ENCODE results near the gene TMPRSS11A. TPM values are rescaled to one million over a fixed set of nuclear protein-coding genes. Genes with fewer than 3 reads are reported as not detected.

Gene TMPRSS11A
- total and polyA plus RNA-seq, 11 donors = not detected

DNA sequence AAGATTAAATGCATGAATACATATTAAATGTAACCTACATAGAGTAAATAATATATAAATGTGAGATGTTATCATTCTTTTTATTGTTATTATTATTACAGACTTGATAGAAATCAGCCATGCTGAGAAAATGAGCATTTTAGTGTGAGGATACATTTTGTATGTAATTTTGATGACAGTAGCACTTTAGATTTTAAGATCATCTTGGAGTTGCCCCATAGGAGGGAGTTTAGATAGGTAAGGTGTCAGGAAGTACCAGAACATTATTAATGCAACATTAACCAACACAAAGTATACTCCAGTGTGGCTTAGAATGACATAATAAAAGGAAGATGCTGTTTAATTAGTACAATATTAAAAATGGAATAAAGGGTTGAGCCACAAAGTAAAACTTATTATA is 8.4 kb downstream of the TMPRSS11A start:
- TF ChIP-seq, protein P1, sequence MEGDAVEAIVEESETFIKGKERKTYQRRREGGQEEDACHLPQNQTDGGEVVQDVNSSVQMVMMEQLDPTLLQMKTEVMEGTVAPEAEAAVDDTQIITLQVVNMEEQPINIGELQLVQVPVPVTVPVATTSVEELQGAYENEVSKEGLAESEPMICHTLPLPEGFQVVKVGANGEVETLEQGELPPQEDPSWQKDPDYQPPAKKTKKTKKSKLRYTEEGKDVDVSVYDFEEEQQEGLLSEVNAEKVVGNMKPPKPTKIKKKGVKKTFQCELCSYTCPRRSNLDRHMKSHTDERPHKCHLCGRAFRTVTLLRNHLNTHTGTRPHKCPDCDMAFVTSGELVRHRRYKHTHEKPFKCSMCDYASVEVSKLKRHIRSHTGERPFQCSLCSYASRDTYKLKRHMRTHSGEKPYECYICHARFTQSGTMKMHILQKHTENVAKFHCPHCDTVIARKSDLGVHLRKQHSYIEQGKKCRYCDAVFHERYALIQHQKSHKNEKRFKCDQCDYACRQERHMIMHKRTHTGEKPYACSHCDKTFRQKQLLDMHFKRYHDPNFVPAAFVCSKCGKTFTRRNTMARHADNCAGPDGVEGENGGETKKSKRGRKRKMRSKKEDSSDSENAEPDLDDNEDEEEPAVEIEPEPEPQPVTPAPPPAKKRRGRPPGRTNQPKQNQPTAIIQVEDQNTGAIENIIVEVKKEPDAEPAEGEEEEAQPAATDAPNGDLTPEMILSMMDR (IDR thresholded peaks at IDR 0.05) = no peak
- TF ChIP-seq POLR2A (IDR thresholded peaks at IDR 0.05) = no peak
- H3K36me3 ChIP-seq = no peaks in the 10 kb centered on the region
- no peak for ATAC-seq
- no peaks in the 10 kb centered on the region for H3K4me1 ChIP-seq
- H3K27ac ChIP-seq = no peak overlapping the region
- no peak overlapping the region for H3K4me3 ChIP-seq
- no peaks in the 10 kb centered on the region for H3K27me3 ChIP-seq
- no peak for DNase-seq
- intact Hi-C loops (cut with DNase I) = no loop called here
- peaks cover 0 to 8% (median 0%) of the 10 kb centered on the region in 12 donors for H3K9me3 ChIP-seq

DNA sequence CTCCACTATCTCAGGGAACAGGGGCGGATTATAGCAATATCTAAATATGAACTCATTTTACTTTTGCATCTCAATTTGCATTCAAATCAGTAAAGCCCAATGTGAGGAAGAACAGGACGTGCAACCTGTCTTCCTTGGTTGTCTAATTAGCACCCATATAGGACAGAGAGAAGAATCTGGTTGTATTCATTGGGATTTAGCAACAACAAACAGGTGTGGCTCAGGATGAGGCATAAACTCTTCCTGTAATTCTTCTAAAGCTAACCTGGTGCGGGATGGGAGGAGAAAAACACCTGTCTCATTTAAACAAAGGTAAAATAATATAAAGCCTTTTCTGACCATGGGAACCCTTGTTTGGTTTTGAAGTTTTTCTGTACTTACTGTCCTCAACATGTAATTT is 22.2 kb downstream of the TMPRSS11A start:
- Histone ChIP-seq H3K36me3 (no peaks in the 10 kb centered on the region), H3K4me1 (no peaks in the 10 kb centered on the region), H3K27ac (no peak overlapping the region), H3K4me3 (no peak overlapping the region), H3K27me3 (no peaks in the 10 kb centered on the region), H3K9me3 (peaks cover 0 to 18% (median 0%) of the 10 kb centered on the region in 12 donors)
- TF ChIP-seq POLR2A (IDR thresholded peaks at IDR 0.05) = no peak
- TF ChIP-seq, protein P1 (IDR thresholded peaks at IDR 0.05) = no peak
- DNase-seq (no peak), ATAC-seq (no peak)
- intact Hi-C loops (cut with DNase I) = no loop called here
- 56 to 82% (median 65%) methylated on average over 3 of the region's 3 CpGs for WGBS, 4 donors

DNA sequence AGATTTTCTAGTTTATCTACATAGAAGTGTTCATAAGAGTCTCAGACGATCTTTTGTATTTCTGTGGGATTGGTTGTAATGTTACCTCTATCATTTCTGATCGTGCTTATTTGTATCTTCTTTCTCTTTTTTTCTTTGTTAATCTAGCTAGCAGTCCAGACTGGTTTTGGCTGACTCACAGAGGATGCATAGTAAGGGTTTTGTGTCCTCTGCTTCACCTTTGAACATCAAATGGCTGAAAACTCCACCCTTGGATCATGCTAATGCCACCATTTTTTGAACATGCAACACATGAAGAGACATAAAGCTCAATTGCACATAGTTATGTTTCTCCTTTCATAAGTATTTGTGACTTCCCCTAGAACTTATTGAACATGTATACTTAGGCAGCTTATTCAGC is 22.8 kb downstream of the TMPRSS11A start:
- Histone ChIP-seq H3K27ac (no peak overlapping the region), H3K9me3 (peaks cover 0 to 18% (median 0%) of the 10 kb centered on the region in 12 donors), H3K4me1 (no peaks in the 10 kb centered on the region), H3K27me3 (no peaks in the 10 kb centered on the region), H3K4me3 (no peak overlapping the region), H3K36me3 (no peaks in the 10 kb centered on the region)
- intact Hi-C loops (cut with DNase I) = no loop called here
- no peak for ATAC-seq
- no peak for DNase-seq
- 73 to 85% (median 83%) methylated on average over 2 of the region's 2 CpGs for WGBS, 4 donors
- TF ChIP-seq, protein P1 (IDR thresholded peaks at IDR 0.05) = no peak
- TF ChIP-seq POLR2A (IDR thresholded peaks at IDR 0.05) = no peak

DNA sequence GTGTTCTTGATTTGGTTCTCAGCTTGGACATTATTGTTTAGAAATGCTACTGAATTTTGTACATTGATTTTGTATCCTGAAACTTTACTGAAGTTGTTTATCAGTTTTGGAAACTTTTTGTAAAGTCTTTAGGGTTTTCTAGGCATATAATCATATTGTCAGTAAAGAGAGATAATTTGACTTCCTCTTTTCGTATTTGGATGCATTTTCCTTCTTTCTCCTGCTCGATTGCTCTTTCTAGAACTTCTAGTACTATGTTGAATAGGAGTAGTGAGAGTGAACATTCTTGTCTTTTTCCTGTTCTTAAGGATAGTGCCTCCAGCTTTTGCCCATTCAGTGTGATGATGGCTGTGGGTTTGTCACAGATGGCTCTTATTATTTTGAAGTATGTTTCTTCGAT is 24.1 kb downstream of the TMPRSS11A start:
- H3K4me1 ChIP-seq = no peaks in the 10 kb centered on the region
- 68 to 75% (median 73%) methylated on average over 3 of the region's 3 CpGs for WGBS, 4 donors
- no peaks in the 10 kb centered on the region for H3K36me3 ChIP-seq
- no peak overlapping the region for H3K27ac ChIP-seq
- ATAC-seq (no peak), DNase-seq (no peak)
- peaks cover 0 to 18% (median 0%) of the 10 kb centered on the region in 12 donors for H3K9me3 ChIP-seq
- H3K4me3 ChIP-seq = no peak overlapping the region
- H3K27me3 ChIP-seq = no peaks in the 10 kb centered on the region
- intact Hi-C loops (cut with DNase I) = no loop called here
- TF ChIP-seq, protein P1 (IDR thresholded peaks at IDR 0.05) = no peak
- no peak for TF ChIP-seq POLR2A (IDR thresholded peaks at IDR 0.05)

Data from heart left ventricle (tissue), 16 donors.